ENCODE measurements around the gene NEK4.
"Not testable (repeated sequence)": the region's sequence is repeated elsewhere in the genome, so short reads cannot be mapped to it uniquely, and the experiment has no call there.

Gene NEK4

GRCh38 chr3:52731590-52731989 lies 39.1 kb downstream of the NEK4 start:
- no peak for DNase-seq (ENCODE audit: low read depth)

GRCh38 chr3:52730681-52731080 lies 40.1 kb downstream of the NEK4 start:
- no peak for DNase-seq (ENCODE audit: low read depth)

GRCh38 chr3:52728753-52729152 lies 42.0 kb downstream of the NEK4 start:
- DNase-seq (ENCODE audit: low read depth): not testable (repeated sequence)

- DNase-seq (ENCODE audit: low read depth): no peak
Measured at GRCh38 chr3:52724511-52724910, 46.2 kb downstream of the NEK4 start.

- DNase-seq (ENCODE audit: low read depth): no peak
Measured at GRCh38 chr3:52723935-52724334, 46.8 kb downstream of the NEK4 start.

- no peak for DNase-seq (ENCODE audit: low read depth)
Measured at GRCh38 chr3:52722491-52722890, 48.2 kb downstream of the NEK4 start.

DNA sequence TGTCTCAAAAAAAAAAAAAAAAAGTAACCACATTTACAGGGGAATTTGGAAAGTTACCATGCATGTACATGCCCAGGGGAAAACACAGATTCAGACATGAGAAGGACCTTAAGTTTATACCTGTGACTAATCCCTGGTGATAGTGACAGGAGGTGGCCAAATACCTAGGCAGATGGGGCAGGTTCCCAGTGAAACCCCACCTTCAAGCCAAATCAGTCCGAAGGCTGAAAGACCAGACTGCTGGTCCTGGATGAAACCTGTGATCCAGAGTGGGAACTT lies 49.1 kb downstream of the NEK4 start:
- DNase-seq (ENCODE audit: low read depth): no peak

GRCh38 chr3:52721002-52721729 lies 49.6 kb downstream of the NEK4 start:
- no peak for DNase-seq (ENCODE audit: low read depth)

- DNase-seq (ENCODE audit: low read depth): no peak
Measured at GRCh38 chr3:52719618-52720017, 51.1 kb downstream of the NEK4 start.

DNA sequence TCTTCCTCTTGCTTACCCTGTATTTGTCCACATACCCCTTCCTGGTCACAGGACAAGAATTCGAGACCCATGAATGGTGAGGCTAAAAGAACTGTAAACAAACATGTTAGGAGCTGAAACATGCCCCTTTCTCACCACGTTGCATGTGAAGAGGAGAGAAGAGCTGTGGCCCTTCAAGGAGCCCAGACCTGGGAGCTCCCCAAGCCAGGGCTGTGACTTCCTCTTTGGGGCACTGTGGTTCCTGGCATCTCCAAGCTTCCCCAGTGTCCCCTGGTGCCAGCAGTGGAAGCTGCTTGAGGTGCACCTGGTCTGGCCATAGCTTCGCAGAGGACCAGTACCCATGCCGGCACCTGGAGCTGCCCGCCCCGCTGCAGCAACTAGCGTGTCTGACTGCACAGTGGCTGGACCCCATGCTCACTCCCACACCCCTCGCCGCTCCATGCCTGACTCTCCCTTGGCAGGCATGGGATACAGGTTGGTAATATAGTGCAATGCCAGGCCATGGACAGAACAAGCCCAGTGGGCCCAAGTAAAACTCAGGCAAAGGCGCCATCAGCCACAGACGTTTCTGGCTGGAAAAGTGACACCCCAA lies 54.9 kb downstream of the NEK4 start:
- no peak for DNase-seq (ENCODE audit: low read depth)

DNA sequence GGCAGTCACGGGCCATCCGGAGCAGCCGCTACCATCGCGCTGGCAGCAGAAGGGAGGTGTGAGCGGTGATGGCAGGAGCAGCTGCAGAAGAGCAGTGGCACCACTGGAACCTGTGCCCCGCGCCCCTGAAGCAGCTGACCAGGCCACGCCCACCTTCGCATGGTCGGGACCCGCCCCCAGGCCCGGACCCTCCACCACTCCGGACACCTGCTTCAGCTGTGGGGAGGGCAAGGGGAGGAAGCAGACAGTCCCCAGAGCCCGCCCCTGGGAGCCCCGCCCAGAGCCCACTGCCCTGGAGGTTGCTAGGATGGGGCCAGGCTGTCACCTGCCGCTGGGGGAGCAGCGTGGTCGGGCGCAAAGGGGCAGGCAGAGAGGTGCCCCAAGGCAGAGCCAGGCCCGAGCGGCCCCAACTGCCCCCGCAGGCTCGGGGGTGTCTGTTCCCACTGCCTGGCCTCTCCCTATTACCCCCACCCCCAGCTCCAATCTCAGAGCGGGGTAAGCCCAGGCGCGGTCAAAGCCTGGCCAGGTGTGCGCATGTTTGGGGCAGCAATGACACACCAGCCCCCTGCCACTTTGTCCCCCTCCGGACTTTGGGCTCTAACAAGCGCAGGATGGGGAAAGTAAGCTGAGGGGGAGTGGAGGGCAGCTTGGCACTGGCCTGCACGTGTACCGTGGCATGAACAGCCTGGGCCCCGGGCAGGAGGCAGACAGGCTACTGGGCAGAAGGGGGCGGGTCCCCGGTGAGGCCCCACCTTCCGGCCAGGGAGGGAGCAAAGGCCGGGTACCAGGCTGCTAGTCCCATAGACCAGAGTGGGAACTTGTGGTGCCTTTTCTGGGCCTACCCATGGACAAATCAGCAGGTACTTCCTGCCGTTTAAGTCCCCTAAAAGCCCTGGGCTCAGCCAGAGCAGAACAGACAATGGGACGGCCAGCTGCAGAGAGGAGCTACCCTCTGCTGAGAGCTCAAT lies 56.1 kb downstream of the NEK4 start:
- no peak for DNase-seq (ENCODE audit: low read depth)

DNA sequence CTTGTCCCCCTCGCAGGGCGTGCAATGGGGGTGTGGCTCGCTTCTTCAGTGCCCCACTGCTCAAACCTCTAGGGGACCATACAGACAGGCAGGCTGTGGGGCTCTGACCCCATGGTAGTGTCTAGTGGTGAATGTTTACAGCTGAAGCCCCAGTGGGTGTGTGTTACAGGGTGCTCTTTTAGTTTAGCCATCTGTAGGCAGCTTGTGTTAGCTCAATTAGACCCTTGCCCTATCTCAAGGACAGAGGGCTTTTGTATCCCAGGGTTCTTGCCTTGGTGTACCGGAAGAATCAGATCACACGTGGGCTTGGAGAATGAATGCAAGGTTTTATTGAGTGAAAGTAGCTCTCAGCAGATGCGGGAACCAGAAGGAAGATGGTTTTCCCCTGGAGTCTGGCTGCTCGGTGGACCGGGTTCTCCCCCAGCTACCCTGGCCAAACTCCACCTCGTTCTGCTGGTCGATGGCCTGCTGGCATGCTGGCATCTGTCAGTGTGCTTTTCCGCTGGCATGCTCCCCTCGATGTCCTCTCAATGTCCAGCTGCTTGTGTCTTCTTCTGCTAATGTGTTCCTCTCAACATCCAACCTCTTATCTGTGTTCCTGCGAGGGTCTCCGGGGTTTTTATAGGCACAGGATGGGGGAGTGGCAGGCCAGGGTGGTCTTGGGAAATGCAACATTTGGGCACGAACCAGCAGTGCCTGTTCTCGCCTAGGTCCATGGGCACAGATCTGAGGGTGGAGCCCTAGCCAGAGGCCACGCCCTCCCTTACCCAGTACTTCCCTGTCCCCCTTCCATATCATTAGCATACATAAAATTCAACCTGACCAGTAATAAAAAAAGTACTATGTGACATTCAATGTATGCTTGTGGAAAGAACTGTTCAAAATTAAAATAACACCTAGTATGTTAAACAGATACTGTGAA lies 58.2 kb downstream of the NEK4 start:
- no peak for DNase-seq (ENCODE audit: low read depth)

GRCh38 chr3:52710512-52710911 lies 60.2 kb downstream of the NEK4 start:
- no peak for DNase-seq (ENCODE audit: low read depth)

DNA sequence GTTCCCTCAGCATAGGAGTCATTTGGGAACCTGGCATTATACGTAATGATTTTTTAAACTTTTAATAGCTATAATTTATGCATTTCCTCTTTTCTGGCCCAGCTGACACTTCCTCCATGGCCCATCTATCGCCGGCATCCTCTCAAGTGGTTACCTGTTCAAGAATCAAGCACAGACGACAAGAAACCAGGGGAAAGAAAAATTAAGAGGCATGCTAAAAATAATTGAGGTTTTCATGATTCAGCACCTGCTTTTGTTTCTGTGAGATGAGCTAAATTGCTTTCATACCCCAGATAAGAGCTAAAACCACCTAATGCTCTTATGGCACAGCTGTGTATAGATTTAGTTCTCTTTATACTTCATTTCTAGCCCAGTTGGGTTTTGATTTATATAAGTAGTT lies 63.2 kb downstream of the NEK4 start:
- DNase-seq (ENCODE audit: low read depth): no peak

GRCh38 chr3:52705688-52706686 lies 64.8 kb downstream of the NEK4 start, which contains the start of the genes GLT8D1 and SPCS1:
GLT8D1 (minus strand) TSS chr3:52705791; CDS start chr3:52700460, 5,331 bp downstream.
SPCS1 (plus strand) TSS chr3:52706106; CDS start chr3:52706247, 141 bp downstream.
- DNase-seq (ENCODE audit: low read depth): peak; percentile 72

GRCh38 chr3:52705438-52705687 lies 65.4 kb downstream of the NEK4 start:
- DNase-seq (ENCODE audit: low read depth): no peak

- no peak for DNase-seq (ENCODE audit: low read depth)
Measured at GRCh38 chr3:52704611-52705437, 65.9 kb downstream of the NEK4 start.

- no peak for DNase-seq (ENCODE audit: low read depth)
Measured at GRCh38 chr3:52703341-52703740, 67.4 kb downstream of the NEK4 start.

- DNase-seq (ENCODE audit: low read depth): no peak
Measured at GRCh38 chr3:52697632-52697965, 73.1 kb downstream of the NEK4 start.

Measured in stromal cell of bone marrow (primary cell).